Measurements from ENCODE around the gene NAAA.
"Not testable (repeated sequence)": the region's sequence is repeated elsewhere in the genome, so short reads cannot be mapped to it uniquely, and the experiment has no call there.

NAAA gene

DNA sequence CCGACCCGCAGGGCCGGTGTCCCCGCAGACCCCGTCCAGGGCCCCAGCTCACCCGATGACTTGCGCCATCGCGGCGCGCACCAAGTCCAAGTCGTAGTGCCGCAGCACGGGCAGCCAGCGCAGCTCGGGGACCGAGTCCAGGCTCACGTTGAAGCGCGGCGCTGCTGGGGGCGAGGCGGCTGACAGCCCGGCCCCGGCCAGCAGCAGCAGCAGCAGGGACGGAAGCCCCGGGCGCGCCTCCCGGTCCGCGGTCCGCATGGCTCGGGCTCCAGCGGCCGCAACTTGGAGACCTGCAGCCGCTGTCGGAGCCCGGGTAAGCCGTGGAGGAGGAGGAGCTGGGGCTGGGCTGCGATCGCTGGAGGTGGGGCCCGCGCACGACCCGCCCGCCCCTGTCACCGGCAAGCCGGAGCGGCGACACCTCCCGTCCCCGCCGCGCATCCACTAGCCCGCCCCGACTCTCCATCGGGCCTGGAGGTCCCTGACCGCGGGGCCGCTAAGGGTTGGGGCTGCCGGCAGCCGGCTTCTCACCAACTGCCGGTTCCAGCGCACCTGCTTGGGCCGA, at the start of gene NAAA:
NAAA (minus strand) TSS at position 322 of the 562 bp plus-strand sequence; CDS start at position 258, 64 bp downstream.
- peak; percentile 44 for DNase-seq

DNA sequence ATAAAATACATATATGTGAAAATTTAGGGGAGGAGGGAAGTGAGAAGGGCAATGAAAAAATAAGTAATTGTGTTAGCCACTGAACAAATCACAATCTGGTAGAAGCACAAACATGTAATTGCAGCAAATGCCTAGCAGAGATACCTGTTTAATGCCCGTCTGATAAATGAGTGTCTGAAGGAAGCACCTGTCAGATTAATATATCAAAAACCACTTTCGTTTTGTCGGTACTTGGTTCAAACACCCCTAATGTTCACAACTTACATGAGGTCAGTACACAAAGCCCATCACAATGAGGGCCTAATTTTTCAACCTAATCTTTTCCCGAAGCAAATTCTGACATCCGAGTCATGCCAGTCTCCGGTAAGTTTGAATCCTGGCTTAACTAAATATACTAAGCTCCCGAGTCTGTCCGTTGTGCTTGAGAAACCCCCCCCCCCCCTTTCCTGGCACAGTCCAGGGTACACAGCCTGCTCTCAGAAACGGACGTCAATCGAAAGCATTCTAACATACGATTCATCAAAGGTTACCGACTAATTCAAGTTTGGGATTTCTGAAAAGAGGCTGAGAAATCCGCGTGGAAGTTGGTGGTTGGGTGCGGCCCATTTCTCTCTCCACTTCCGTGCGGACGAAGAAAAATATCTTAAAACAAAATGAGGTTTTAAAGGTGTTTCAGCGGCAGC, 49.2 kb upstream of the NAAA start:
- DNase-seq, result no peak

DNA sequence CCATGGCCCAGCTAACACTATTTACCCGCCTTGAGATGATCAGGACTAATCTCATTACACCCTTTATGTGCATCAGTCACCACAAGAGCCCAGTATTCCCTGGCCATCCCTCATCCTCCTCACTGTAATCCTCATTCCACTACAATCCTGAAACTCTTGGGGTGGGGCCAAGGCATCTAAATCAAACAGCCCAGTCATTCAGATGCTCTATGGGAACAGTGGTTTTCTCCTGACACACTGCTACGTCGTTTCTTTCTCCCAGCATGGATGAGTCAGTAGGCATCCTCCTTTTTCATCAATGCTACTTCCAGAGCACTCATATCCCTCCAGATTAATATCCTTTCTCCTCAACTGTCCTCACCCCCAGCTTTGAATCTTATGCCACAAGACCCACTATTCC, 44.3 kb upstream of the NAAA start:
- DNase-seq, result no peak

DNA sequence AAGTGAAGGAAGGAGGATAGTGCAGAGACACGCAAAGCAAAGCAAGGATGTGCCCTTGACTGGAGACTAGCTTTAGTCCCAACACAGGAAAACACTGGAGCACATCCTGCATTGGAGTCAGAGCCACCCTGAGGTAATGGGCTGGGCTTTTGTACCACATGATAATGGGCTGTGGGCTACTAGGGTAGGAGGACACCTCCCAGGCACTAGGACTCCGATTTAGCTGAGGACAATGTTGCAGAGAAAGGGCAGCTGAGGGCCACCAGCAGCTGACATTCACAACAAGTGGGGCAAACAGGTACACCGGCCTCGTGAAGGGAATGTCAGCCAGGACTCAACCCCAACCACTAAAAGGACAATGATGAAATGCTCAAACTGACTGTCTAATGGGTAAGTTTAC, 39.8 kb upstream of the NAAA start:
- DNase-seq, result no peak

DNA sequence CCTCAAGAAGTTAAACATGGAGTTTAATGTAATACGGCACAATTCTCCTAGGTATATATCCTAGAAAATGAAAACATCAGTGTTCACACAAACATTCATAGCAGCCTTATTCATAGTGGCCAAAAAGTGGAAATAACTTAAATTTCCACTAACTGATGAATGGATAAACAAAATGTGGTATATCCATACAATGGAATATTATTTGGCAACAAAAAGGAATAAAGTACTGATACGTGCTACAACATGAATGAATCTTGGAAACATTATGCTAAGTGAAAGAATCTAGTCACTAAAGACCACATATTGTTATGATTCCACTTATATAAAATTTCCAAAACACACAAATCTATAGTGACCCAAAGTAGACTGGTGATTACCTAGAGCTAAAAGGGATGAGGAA, 35.4 kb upstream of the NAAA start:
- no peak for DNase-seq

DNA sequence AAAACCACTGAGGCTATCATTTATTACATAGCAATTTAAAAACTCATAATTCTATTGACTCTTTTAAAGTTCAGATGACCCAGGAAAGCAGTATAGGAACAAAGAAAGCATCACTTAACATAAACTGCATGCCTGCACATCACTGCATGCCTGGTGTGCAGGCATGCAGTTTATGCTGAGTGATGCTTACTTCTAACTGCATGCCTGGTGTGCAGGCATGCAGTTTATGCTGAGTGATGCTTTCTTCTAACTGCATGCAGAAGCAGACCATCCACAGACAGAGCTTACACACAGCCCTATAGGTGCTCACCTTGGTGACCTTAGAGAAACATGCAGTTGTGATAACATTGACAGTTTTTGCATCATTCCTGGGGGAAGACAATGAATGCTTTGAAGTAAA, 33.0 kb upstream of the NAAA start:
- no peak for DNase-seq

DNA sequence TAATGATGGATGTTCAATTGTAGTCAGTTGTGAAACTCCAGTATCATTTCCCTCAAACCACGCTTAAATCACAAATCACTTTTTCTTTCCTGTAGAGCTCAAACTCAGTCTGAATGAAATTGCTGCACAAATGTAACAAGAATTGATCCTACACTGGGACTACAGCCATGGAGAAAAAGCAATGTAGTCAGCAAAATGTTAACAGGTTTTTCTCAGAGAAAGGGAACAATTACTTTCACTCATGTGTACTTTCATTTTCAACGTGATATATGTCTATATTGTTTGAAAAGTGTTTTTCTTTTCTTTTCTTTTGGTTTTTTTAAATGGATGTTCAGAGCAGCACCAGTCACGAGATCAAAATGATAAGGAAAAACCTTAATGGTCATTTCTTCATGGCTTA, 27.3 kb upstream of the NAAA start:
- DNase-seq, result no peak

DNA sequence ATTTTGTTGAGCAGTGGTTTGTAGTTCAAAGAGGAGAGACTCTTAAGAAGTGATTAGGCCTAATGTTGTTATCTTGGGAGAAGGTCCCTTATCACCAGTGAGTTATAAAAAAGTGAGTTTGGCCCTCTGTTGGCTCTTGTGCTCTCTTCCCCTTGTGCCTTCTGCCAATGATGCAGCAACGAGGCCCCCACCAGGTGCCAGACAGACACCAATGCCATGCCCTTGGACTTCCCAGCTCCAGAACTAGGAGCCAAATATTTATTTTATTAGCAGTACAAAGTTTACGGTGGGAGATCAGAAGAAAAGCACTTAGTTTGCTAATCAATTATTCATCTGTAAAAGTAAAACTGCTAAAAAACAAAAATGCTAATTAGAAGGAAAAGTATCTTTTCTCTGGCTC, 22.7 kb upstream of the NAAA start:
- DNase-seq, result no peak

DNA sequence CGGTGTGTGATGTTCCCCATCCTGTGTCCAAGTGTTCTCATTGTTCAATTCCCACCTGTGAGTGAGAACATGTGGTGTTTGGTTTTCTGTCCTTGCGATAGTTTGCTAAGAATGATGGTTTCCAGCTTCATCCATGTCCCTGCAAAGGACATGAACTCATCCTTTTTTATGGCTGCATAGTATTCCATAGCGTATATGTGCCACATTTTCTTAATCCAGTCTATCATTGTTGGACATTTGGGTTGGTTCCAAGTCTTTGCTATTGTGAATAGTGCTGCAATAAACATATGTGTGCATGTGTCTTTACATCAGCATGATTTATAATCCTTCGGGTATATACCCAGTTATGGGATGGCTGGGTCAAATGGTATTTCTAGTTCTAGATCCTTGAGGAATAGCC, 21.3 kb upstream of the NAAA start:
- not testable (repeated sequence) for DNase-seq

DNA sequence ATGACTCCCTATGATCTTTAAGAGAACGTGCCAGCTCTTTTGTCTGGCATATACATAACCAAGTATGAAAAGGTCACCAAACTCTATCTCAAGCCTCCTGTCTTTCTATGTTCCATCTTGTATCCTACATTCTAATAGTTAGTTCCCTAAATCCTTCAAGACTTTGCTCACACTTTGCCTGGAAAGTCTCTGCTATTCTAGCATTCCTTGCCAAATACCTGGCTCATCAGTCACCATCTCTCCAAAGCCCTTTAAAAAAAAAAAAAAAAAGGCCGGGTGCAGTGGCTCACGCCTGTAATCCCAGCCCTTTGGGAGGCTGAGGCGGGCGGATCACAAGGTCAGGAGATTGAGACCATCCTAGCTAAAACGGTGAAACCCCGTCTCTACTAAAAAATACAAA, 17.7 kb upstream of the NAAA start:
- DNase-seq, result not testable (repeated sequence)

DNA sequence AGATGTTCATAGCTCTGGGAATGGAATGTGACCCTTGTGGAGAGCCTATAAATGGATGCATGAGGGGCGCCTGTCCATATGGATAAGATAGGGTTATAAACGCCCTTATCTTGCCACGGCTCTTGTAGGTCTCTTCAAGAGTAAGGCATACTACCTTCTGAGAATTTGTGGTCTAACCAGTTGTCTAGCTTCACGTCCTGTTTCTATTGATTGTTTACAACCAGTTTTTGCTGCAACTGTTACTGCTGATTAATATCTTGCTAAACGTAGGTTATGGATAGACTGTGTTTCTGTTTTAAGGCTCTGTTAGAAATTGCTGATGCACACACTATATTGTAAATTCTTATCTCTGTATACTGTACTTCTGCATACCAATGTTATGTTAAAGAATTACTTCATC, 14.0 kb upstream of the NAAA start:
- DNase-seq, result not testable (repeated sequence)

DNA sequence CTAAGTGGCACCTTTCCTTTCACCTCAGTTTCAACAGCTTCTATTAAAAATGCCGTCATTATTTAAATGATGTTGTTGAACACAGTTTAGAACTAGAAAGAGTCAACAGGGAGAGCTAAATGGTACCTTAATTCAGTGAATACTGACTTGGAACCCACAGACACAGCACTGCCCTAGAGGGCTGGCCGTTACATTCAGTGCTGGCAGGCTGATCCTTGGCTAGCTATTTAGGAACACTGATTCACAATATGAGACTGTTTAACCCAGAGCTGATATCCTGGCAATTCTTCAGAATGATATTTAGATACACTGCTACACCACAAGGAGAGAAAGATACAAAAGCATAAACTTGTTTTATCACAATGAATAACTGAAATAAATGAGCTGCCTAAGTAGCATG, 12.7 kb upstream of the NAAA start:
- DNase-seq, result no peak

DNA sequence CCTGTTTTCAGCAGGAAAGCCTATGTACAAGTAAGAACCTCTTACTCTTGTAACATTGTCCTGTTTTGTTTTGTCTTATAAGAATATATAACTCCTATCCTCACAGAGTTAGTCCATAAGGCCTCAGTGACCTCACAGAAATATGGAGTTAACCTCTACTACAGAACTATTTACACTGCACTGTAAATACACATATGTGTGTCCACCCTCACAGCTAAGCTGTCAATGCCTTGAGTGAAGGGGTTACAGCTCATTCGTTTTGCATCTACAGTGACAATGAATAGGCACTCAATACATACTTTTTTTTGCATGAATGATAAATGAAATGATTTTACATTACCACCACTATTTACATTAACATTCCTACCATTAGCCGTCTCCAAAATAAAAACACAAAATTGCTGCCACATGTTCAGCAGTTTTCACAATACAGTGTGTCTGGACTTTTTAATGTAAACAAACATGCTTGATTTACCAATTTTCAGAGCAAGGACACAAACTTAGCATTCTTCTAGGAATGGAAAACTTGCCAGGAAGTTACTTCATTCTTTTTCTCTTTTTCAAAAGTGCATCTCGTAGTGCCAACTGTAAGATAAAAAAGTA, 9.5 kb upstream of the NAAA start:
- DNase-seq, result no peak

DNA sequence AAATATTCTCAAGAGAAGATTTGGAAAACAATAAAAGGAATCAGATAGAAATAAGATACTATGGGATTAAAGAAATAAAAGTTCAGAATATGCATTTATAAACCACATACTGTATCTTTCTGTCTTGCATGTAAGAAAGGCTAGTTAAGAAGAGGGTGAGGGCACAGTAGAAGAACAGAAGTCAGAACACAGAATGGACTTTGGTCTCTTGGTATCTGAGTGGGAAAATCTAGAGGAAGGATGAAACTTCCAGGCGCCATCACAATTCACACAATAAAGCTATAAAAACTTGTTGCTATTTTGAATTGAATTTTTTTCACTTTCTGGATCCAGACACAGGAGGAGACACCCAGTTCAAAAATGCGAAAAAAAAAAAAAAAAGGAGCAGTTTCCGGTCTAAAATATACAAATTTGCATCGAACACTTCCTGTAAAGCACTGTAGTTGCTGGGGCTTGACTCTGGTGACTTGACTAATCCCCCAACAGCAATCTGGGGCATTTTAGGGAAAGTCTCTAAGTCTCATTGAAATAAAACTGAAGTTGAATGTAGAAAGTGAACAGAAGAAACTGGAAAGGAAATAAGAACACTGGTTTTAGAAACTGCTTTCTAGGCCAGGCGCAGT, 8.1 kb upstream of the NAAA start:
- DNase-seq, result no peak

DNA sequence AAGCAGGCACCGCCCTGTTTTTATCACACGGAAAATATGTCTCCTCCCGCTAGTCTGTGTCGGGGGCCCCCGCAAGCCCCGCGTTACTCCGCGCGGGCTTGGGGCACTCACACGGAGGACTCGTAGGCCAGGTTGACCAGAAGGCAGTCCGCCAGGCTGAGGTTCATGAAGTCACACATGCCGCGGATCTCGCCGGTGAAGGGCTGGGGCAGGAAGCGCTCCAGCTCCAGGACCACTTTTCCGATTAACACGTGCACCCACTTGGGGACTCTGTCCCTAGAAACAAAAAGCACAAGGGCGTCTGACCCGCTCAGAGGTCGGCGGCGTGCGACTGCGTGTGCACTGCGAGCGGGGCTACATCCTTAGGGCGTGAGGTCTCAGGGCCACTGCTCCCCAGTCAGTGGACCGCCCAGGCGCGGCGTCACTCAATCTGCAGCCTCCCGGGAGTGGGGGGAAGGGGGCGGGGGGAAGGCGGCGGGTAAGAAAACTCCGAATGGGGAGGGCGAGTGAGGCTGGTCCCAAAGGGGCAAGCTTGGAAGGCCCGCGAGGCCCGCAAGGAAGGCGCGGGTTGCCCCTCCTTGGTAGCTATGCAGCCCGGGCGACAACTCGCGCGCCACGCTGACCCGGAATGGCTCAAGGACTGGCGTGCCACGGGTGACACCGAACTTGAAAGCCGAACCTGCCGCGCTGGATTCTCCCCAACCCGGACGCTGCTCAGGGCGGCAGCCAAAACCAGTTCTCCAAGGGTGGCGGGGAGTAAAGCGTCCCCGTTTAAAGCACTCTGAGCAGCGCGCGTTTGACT, 722 bp downstream of the NAAA start:
- DNase-seq, result peak; percentile 53

DNA sequence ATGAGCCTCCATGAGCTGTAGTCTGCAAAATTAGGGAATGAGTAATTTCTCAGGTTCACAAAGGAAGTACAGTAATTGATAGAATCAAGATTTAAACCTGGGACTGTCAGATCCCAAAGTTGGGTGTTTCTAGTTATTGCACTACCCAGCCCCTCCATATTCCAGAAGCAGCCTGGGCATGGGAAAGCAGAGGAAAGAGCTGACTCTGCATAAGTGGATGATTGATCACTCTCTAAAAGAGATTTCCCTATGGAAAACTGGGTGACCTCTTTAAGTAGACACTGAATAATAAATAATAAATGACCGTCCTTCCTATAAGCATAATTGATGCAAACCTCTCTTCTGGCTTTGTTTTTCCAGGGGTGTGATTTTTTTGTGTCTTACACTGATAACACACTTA, 5.2 kb downstream of the NAAA start:
- DNase-seq, result no peak

DNA sequence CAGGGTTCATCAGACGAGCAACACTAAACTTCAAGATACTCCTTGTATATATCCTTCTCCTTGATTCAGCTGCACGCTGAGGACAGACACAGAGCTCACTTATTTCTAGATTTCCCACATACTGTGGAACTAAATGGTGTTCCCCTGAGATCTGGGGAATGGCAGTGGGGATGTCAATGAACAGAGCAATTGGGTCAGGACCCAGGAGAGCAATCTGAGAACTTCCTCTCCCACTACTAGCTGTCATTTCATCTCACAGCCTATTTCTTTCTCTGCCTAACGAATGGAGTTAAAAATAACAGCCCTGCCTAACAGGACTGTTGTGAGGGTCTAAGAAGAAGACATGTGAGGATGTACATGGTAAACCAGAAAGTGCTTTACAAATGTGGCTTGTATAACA, 10.7 kb downstream of the NAAA start:
- no peak for DNase-seq

DNA sequence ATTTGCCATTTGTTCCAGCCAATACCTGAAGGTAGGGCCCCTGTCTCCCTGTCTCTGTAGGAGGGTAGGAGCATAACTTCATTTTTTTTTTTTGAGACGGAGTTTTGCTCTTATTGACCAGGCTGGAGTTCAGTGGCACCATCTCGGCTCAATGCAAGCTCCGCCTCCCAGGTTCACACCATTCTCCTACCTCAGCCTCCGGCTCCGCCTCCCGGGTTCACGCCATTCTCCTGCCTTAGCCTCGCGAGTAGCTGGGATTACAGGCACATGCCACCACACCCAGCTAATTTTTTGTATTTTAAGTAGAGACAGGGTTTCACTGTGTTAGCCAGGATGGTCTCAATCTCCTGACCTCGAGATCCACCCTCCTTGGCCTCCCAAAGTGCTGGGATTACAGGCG, 15.9 kb downstream of the NAAA start:
- DNase-seq, result not testable (repeated sequence)

DNA sequence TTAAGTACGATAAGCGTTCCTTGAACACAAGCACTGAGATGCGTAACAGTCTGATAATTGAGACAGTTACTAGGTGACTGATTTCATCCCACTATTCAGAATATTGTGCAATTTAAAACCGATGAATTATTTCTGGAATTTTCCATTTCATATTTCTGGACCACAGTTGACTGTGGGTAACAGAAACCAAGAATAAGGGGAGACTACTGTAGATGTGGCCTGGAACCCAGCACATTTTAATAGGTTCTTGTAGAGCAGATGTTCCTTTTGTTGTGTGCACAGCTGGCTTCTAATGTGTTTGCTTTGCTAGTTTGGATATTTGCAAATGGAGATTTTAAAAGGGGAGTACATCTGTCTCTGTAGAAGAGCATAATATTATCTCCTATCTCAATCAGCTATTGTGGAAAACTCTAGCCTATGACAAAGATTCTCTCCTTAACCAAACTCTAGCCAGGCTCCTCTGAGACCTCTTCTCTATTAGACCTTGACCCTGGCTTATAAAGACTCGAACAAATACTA, 16.4 kb downstream of the NAAA start:
- DNase-seq, result no peak

DNA sequence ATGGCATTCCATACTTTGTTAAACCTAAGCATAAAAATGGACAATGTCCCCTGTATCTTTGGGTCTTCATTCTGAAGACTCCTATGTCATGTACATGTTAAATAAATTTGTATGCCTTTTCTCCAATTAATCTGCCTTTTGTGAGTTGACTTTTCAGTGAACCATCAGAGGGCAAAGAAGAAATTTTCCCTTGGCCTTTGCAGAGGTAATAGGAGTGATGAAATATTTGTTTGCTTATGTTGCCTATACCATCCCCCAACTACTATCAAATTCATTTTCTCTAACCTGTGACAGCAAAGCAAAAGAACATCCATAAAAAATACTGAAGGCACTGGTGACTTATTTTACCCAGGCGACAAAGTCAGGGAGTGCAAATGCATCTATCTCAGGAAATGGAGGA, 18.2 kb downstream of the NAAA start:
- DNase-seq, result no peak

DNA sequence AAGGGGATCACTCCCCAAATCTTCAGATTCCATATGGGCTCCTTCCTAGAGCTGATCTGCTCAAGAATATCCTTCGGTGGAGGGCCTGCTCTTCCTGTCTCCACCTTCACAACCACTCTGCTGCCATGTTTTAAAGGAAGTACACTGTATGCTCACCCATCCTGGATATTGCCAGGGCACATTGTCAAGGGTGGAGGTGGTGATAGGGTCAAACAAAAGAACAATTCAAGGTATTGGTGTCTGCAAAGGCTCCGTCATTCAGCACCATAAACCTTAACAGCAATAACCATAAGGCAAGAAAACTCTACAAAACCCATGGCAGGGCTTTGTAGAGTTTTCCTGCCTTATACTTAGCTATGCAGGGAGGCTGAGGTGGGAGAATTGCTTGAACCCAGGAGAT, 18.9 kb downstream of the NAAA start:
- DNase-seq, result no peak

DNA sequence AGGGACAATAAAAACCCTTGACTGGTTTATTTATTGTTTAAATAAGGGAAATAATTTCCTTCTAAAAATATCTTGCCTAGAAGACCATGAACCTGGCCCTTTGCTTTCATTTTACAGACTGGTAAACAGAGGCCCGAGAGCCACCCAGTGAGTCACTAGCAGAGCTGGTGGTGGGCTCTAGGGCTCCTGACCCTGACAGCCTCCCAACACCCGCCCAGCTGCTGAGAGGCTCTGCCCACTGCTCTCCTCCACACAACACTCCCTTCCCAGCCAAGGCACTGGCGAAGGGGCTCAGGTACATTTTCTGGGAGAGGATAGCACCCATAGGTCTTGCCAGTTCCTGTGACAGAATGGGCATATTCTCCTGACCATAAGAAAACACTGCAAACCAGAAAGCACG, 20.5 kb downstream of the NAAA start:
- no peak for DNase-seq

DNA sequence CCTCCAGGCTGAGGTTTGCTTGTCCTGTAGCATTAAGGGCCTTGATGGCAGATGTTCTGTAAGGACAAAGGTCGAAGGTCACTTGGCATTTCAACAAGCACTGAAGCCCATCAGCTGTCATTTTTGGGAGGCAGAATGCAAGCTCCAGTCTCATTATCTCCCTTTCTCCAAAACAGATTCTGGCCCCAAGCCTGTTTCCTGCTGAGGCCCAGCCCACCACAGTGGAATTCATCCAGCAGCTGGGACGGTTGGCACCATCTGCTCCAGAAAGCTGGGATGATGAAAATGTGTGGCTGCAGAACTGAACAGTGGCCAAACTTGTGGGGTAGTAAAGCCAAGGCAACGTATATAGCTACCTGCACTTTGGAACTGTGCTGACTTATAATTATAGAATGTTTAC, 20.9 kb downstream of the NAAA start:
- no peak for DNase-seq
